GM12891 (cell line): ENCODE results near the gene P4HB.
A peak's percentile ranks its signal among the peaks of the same experiment; 100 is the strongest.

Experiments
- DNase-seq: peaks from one replicate; pipeline ENCODE4 v3.0.0; 2011; ENCODE audit warnings: low spot score; ENCODE audit not compliant: insufficient read length
- FAIRE-seq: peaks from 2 replicates; lab custom pipeline; 2011; peaks lifted over from hg19 to GRCh38; lab: Jason Lieb, UNC
- PAX5 ChIP-seq: IDR thresholded peaks from 2 replicates; pipeline ENCODE4 v1.6.1; 2011; ENCODE audit warnings: low read length, moderate library complexity, mild to moderate bottlenecking; ENCODE audit not compliant: insufficient read depth, severe bottlenecking
- POLR2A ChIP-seq: IDR thresholded peaks from 2 replicates; pipeline ENCODE4 v1.6.1; 2011; ENCODE audit warnings: low read depth, low read length, control low read depth
- POLR2AphosphoS5 ChIP-seq: IDR thresholded peaks from 2 replicates; pipeline ENCODE4 v1.6.1; 2011; ENCODE audit warnings: low read depth, low read length, control low read depth
- POU2F2 ChIP-seq: IDR thresholded peaks from 2 replicates; pipeline ENCODE4 v1.6.1; 2011; ENCODE audit warnings: low read depth, mild to moderate bottlenecking, control low read depth, low read length, moderate library complexity
- SPI1 ChIP-seq: IDR thresholded peaks from 2 replicates; pipeline ENCODE4 v1.6.1; 2011; ENCODE audit warnings: low read depth, low read length, control low read depth
- TAF1 ChIP-seq: IDR thresholded peaks from 2 replicates; pipeline ENCODE4 v1.6.1; 2011; ENCODE audit warnings: low read depth, low read length, control low read depth

The P4HB gene

DNA sequence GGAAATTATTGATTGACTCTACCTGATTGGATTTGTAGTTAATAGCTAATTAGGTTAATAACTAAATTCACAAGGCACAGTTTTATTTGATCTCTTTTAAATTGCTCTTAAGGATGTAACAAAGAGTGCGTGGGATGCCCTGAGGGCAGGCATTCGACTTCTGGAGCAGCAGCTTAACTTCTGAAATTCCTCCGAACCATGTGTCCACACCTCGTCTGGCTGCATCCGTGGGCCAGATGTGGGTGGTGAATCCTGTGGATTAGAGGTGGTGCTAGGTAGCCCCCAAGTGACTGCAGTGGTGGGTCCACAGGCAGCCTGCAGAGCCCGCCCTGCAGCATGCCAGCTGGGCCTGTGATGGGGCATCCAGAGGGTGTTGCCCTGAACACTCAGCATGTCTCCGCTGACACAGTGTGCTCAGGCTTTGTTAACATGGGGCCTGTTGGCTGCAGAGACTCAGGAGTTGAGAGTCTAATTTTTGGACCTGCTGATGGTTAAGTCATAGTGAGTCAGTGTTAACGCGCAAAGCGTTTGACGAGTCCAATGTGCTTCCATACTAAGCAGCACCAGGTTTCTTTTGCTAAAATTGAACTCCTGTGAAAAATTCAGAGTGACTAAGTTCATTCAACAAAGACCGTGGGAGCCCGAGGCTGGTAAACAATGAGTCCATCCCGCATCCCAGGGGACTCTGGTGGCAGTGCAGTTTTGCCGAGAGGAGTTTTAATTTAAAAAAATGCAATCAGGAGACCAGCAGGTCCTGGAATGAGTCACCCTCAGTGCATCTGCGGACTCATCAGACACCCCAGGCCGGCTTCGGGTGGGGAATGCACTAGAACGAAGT is 37.9 kb upstream of the P4HB start:
- TF ChIP-seq POU2F2 (no peak), SPI1 (no peak), POLR2AphosphoS5 (no peak), TAF1 (no peak), POLR2A (no peak), PAX5 (no peak)
- FAIRE-seq (no peak), DNase-seq (no peak)

GRCh38 chr17:81895400-81895799 is 35.1 kb upstream of the P4HB start:
- no peak for FAIRE-seq
- no peak for TF ChIP-seq POU2F2
- TF ChIP-seq POLR2A: no peak
- TF ChIP-seq PAX5: no peak
- TF ChIP-seq SPI1: no peak
- no peak for TF ChIP-seq POLR2AphosphoS5
- no peak for TF ChIP-seq TAF1
- no peak for DNase-seq

GRCh38 chr17:81891303-81891552 is 30.9 kb upstream of the P4HB start:
- no peak for FAIRE-seq
- no peak for TF ChIP-seq TAF1
- no peak for TF ChIP-seq SPI1
- no peak for TF ChIP-seq POLR2AphosphoS5
- TF ChIP-seq POU2F2: no peak
- TF ChIP-seq POLR2A: no peak

DNA sequence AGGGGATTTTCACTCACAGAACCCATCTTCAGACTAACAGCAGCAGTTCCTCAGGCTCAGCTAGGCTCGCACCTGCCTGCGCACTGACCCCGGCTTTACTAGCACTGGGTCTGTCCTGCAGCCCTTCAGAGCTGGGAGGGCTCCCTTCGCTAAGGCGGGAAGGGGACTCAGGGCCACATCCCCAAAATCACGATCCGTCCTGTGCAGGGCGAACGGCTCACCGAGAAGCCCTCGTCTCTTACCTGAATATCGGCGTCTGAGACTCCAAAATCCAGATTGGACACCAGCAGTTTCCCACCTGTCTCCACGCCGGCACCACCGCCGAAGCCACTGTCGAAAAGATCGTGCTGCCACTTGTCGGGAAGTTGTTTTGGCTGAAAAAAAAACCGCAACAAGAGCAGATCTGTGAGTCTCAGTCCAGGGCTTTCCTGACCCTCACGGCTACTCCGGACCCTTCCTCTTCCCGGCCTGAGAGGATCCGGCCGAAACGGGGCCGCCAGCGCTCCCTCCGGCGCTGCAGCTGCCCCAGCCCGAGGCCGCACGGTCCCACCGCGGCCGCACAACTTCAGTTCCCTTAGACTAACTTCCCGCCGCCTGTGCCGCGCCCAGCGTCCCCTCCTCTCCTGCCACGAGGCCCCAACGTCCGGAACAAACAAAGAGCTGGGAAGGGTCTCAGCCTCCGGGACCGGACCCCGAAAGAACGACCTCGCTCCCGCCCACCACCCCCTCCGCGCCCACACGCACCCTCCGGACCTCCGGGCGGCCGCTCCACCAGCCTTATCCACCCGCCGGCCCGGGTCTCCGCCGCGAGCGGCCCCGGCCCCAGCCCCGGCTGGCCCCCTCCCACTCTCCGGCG is 30.3 kb upstream of the P4HB start:
- FAIRE-seq (no peak), DNase-seq (no peak)
- no peak for TF ChIP-seq POU2F2
- TF ChIP-seq POLR2AphosphoS5: 0 out of 2 replicates have a peak, but pooled peaks have one; percentile 18
- TF ChIP-seq SPI1: no peak

More at GRCh38 chr17:81891303-81891552, 30.9 kb upstream of the P4HB start:
- DNase-seq: no peak

- DNase-seq (no peak), FAIRE-seq (no peak)
- TF ChIP-seq PAX5: no peak
- TF ChIP-seq POLR2A: no peak
- TF ChIP-seq TAF1: no peak
- TF ChIP-seq SPI1: no peak
- no peak for TF ChIP-seq POU2F2
- no peak for TF ChIP-seq POLR2AphosphoS5
These were observed 29.3 kb upstream of the P4HB start for GRCh38 chr17:81889602-81890001.

DNA sequence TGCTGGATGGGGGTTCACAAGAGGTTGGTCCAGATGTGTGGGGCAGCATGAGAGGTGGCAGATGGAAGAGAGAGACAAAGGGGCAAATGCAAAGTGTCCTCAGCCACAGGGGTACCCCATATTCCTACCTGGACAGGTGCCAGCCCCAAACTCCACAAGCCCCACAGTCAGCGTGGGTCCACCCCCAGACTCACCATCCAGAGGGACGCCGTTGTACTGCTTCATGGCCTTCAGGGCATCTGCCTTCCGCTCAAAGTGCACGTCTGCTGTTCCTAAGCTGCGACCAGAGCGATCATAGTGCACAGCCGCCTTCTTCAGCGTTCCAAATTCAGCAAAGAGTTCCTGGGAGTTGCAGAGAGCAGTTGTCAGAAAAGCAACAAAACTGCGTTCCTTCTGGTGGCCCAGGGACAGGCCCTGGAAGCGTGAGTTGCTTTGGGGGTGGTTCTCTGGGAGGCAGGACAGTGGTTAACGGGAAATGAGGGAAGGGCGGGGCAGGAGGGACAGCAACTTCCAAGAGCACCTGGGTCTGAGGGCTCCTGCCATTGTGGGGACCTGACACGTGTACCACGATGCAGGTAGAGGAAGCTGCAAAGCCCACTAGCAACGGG is 28.8 kb upstream of the P4HB start:
- FAIRE-seq: no peak
- DNase-seq: no peak
- TF ChIP-seq POU2F2: no peak
- TF ChIP-seq POLR2AphosphoS5: no peak
- TF ChIP-seq PAX5: no peak
- no peak for TF ChIP-seq POLR2A
- TF ChIP-seq TAF1: no peak
- TF ChIP-seq SPI1: no peak

DNA sequence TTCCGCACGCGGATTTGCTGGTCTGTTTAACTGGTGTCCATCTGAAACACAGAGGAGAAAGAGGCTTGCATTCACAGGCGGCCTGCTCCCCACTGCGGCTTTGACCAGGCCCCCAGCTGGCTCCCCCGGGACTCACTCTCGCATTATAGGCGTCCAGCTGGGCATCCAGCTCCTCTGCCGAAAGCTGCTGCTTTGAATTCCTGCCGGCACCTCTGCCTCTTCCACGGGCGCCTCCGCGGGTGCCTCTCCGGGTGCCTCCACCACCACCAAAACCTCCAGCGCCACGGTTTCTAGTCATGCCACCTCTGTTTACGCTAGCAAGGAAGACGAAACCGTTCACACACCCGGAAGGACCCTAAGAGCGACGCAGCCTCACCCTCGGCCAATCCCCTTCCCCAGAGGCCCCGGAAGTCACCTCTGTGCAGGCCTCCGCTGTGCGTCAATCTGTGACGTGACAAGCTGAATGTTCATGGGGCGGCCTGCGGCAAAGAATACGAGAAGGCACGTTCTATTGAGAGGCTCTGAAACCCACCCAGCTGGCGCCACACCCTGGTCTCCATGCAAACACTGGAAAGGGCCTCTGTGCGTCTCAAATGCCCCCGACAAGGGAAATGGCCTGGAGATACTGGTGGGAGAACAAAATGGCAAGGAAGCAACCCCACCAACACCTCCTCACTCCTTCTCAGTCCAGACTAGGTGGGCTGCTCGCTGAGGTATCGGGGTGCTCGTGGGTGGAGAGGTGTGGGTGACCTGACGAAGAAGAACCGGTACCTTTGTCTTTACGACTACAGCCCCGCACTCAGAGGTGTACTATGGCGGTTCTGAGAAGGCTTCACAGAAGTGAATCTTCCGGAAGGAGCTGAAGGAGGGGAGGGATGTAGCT is 28.0 kb upstream of the P4HB start:
- no peak for FAIRE-seq
- TF ChIP-seq POLR2AphosphoS5 (no peak), SPI1 (no peak), TAF1 (no peak), POLR2A (no peak), POU2F2 (no peak), PAX5 (no peak)

DNA sequence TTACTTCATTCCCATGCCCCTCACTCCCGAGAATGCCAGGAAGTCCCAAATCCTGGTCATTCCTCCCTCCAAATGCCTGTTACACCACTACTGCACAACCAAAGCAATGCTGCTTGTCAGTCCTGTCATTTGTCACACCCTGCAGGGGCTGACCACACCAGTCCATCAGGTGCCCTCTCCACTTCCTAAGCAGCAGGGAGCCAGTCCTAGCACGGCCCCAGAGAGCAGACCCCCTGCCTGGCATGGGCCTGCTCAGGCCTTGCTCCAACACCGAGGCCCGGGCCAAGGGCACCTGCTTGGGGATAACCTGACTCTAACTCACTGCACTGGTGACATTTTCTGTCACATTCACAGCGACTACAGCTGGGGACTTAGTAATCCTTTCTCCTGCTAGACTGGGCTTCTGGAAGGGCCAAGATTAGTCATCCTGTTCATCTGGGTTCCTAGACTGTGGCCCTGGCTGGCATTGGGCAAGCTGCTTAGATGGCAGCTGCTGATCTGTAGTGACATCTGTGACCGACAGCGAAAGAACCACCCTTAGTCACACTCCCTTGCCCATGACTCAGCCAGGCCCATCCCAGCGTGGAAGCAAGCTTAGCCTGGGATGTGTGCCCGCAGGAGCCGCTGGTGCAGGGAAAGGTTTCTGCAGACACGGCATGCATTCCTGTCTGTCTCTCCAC is 25.7 kb upstream of the P4HB start:
- FAIRE-seq: no peak
- TF ChIP-seq SPI1 (no peak), POU2F2 (no peak), PAX5 (no peak), POLR2AphosphoS5 (peak; percentile 41), POLR2A (peak; percentile 38; the same call in 1 of the 2 replicates)
- no peak for DNase-seq

More for the DNA sequence above, 28.0 kb upstream of the P4HB start:
- DNase-seq: no peak

DNA sequence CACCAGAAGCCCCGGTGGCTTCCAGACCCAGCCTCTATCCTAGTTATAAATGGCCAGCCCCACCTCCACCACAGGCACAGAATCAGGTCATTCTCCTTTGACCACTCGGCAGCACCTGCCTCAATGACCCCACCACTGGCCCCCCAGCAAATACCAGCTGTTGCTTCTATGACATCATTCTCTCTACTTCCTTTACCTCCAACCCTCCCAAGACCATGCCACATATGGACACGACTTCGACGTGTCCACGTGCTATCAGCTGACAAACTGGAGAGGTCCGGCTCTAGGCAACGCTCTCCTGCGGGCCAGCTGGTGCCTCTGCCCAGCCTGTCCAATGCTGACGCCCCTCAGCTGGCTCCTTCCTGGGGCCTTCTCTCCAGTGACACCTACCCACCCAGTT is 25.1 kb upstream of the P4HB start:
- TF ChIP-seq SPI1 (no peak), PAX5 (no peak), POLR2A (no peak), TAF1 (no peak), POLR2AphosphoS5 (no peak), POU2F2 (no peak)
- FAIRE-seq: no peak
- DNase-seq: no peak

DNA sequence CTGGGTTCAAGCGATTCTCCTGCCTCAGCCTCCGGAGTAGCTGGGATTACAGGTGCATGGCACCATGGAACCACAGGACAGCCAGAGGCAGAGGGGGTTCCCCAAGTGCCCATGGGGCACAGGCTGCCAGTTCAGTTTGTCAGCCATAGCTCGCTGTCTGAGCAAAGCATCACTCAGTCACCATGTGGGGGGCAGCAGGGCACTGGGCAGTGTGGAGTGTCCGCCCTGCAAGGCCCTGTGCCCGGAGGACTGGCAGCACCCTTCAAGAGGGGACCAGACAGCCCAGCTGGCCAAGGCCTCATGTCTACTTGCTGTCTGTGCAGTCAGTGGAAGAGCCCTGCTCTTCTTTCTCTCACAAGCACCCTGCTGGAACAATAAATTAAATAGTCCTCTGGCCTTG is 24.6 kb upstream of the P4HB start:
- DNase-seq: no peak
- FAIRE-seq: no peak
- TF ChIP-seq POLR2A: no peak
- TF ChIP-seq PAX5: no peak
- no peak for TF ChIP-seq POU2F2
- TF ChIP-seq SPI1: no peak
- no peak for TF ChIP-seq TAF1
- TF ChIP-seq POLR2AphosphoS5: no peak
